CD14-positive monocyte (primary cell): ENCODE data around the gene OR2C1. TPM values are rescaled to one million over a fixed set of nuclear protein-coding genes. Genes with fewer than 3 reads are reported as not detected.

Experiments
- DNase-seq, 3 donors: peaks; one replicate each; pipeline ENCODE4 v3.0.0-alpha.2; 2011 to 2022
- H2AFZ ChIP-seq: 2 replicates; pipeline ENCODE4 v1.6.0; 2012; ENCODE audit warnings: mild to moderate bottlenecking, low read depth, low read length, inconsistent platforms; ENCODE audit not compliant: insufficient read depth, poor library complexity, severe bottlenecking
- H3K27ac ChIP-seq, 2 donors: 1 replicate in 1 of 2; 2 replicates in 1 of 2; pipeline ENCODE4 v1.5.1; 2012 to 2013; ENCODE audit warnings: low read length in 2 of 2, control low read depth in 1 of 2, inconsistent platforms in 1 of 2, low read depth in 1 of 2, mild to moderate bottlenecking in 1 of 2
- H3K27me3 ChIP-seq, 2 donors: one replicate each; pipeline versions ENCODE4 v1.6.0 to v1.6.1; 2011 to 2013; ENCODE audit warnings: low read length in 2 of 2; ENCODE audit not compliant: control insufficient read depth in 2 of 2, insufficient read depth in 2 of 2
- H3K36me3 ChIP-seq, 2 donors: replicated peaks in 1 of 2; 1 replicate in 1 of 2; 2 replicates in 1 of 2; pipeline versions ENCODE4 v1.5.1 to v1.6.1; 2012 to 2013; ENCODE audit warnings: low read length in 2 of 2, control low read depth in 1 of 2, inconsistent platforms in 1 of 2, mild to moderate bottlenecking in 1 of 2; ENCODE audit not compliant: insufficient read depth in 2 of 2, control insufficient read depth in 1 of 2
- H3K4me1 ChIP-seq, 2 donors: 1 replicate in 1 of 2; 2 replicates in 1 of 2; pipeline versions ENCODE4 v1.5.1 to v1.6.1; 2012 to 2013; ENCODE audit warnings: low read length in 2 of 2, control low read depth in 1 of 2, inconsistent platforms in 1 of 2, mild to moderate bottlenecking in 1 of 2, moderate library complexity in 1 of 2; ENCODE audit not compliant: insufficient read depth in 2 of 2, control insufficient read depth in 1 of 2
- H3K4me2 ChIP-seq: replicated peaks from 2 replicates; pipeline ENCODE3; 2012; ENCODE audit warnings: low read length, moderate library complexity, mild to moderate bottlenecking; ENCODE audit not compliant: poor library complexity, severe bottlenecking; ENCODE audit errors: extremely low read depth
- H3K4me3 ChIP-seq, 3 experiments: fragments of 200-600 bp in 1 of 3; sonication (generic) in 1 of 3; replicated peaks in 1 of 3; 1 replicate in 2 of 3; 2 replicates in 1 of 3; pipeline ENCODE4 v1.5.1; 2011 to 2013; ENCODE audit warnings: low read length in 3 of 3, mild to moderate bottlenecking in 3 of 3, control low read depth in 2 of 3, low read depth in 2 of 3, inconsistent platforms in 1 of 3, moderate library complexity in 1 of 3
- H3K79me2 ChIP-seq: 2 replicates; pipeline ENCODE4 v1.6.0; 2012; ENCODE audit warnings: mild to moderate bottlenecking, control low read depth, inconsistent platforms, low read length, moderate library complexity; ENCODE audit not compliant: insufficient read depth
- H3K9ac ChIP-seq: 2 replicates; pipeline ENCODE4 v1.6.0; 2017; ENCODE audit warnings: low read length, mild to moderate bottlenecking; ENCODE audit not compliant: insufficient read depth, poor library complexity, severe bottlenecking
- H3K9me3 ChIP-seq, 2 donors: replicated peaks in 1 of 2; 1 replicate in 1 of 2; 2 replicates in 1 of 2; pipeline versions ENCODE4 v1.5.1 to v1.6.1; 2012 to 2013; ENCODE audit warnings: low read length in 2 of 2, control low read depth in 1 of 2; ENCODE audit not compliant: control insufficient read depth in 1 of 2, insufficient read depth in 1 of 2
- H4K20me1 ChIP-seq: 2 replicates; pipeline ENCODE4 v1.6.0; 2012; ENCODE audit warnings: mild to moderate bottlenecking, low read length, control low read depth, moderate library complexity; ENCODE audit not compliant: insufficient read depth
- H3K27ac Mint-ChIP-seq, 7 donors: one replicate each; pipeline ENCODE4 v1.8.0; 2020; ENCODE audit warnings: mild to moderate bottlenecking in 7 of 7, mixed read lengths in 7 of 7, moderate library complexity in 6 of 7, inconsistent platforms in 2 of 7
- H3K27me3 Mint-ChIP-seq, 3 donors: one replicate each; pipeline ENCODE4 v1.8.0; 2021 to 2022; ENCODE audit warnings: low read depth in 3 of 3, mild to moderate bottlenecking in 3 of 3, mixed read lengths in 3 of 3, moderate library complexity in 3 of 3, inconsistent platforms in 1 of 3
- H3K36me3 Mint-ChIP-seq, 2 donors: one replicate each; pipeline ENCODE4 v1.8.0; 2020; ENCODE audit warnings: mixed read lengths in 2 of 2, inconsistent platforms in 1 of 2, mild to moderate bottlenecking in 1 of 2
- H3K4me1 Mint-ChIP-seq: one replicate; pipeline ENCODE4 v1.8.0; 2020; ENCODE audit warnings: mild to moderate bottlenecking, mixed read lengths
- H3K4me3 Mint-ChIP-seq, 2 donors: one replicate each; pipeline ENCODE4 v1.8.0; 2020; ENCODE audit warnings: mild to moderate bottlenecking in 2 of 2, mixed read lengths in 2 of 2, moderate library complexity in 1 of 2
- H3K9me3 Mint-ChIP-seq, 7 donors: one replicate each; pipeline ENCODE4 v1.8.0; 2020 to 2022; ENCODE audit warnings: mixed read lengths in 7 of 7, mild to moderate bottlenecking in 6 of 7, moderate library complexity in 6 of 7, inconsistent platforms in 2 of 7
- CTCF ChIP-seq: fragments of 200-600 bp; IDR thresholded peaks from one replicate; pipeline ENCODE4 v1.8.0; 2022; ENCODE audit warnings: antibody characterized with exemption, mild to moderate bottlenecking
- WGBS: methylation state at CpG from one replicate; pipeline ENCODE4 v1.1.5; 2013; ENCODE audit warnings: missing lambda C conversion rate; ENCODE audit not compliant: insufficient coverage; 5-methylcytosine and 5-hydroxymethylcytosine counted together
- intact Hi-C, 2 donors: fragments of 100-400 bp; cut with micrococcal nuclease; formaldehyde crosslinking; loops; one replicate each; pipeline versions ENCODE4 v1.15.0 to v1.15.1; 2023
- polyA plus RNA-seq, 3 donors: library from polyadenylated mRNA; depleted of rRNA in 1 of 3; unstranded in 2 of 3; stranded (reverse) in 1 of 3; fragments of 300-500 nt in 2 of 3; fragments of >200 nt in 1 of 3; fragmentation: Illumina TruSeq in 2 of 3; gene quantifications; 1 replicate in 2 of 3; 2 replicates in 1 of 3; pipeline ENCODE4 v1.2.3, GENCODE V29; 2012 to 2021

Gene OR2C1
- polyA plus RNA-seq, 3 donors = 0.12 TPM; not detected in 2

GRCh38 chr16:3400779-3401688 is 45.3 kb downstream of the OR2C1 start, which contains the start of the genes ZNF174 and ZSCAN32:
ZNF174 (plus strand) TSS chr16:3401215; CDS start chr16:3402005, 790 bp downstream.
ZSCAN32 (minus strand) TSS chr16:3401004; CDS start chr16:3397557, 3,447 bp downstream.
- H3K9me3 Mint-ChIP-seq = peaks cover 38 to 57% (median 53%) of the 10 kb centered on the region in 7 donors
- no peak for TF ChIP-seq CTCF
- peak within 1 kb of the TSS; percentile 85 to 96 for H3K4me3 Mint-ChIP-seq
- peaks cover 0 to 2% (median 0%) of the 10 kb centered on the region in 3 donors for H3K27me3 Mint-ChIP-seq
- peak within 1 kb of the TSS; percentile 98 for H2AFZ ChIP-seq
- peaks cover 20 to 53% of the 10 kb centered on the region in 2 donors for H3K36me3 ChIP-seq
- H3K9ac ChIP-seq = peak within 1 kb of the TSS; percentile 88
- peaks cover 36% of the 10 kb centered on the region for H3K79me2 ChIP-seq
- peaks cover 52 to 61% of the 10 kb centered on the region in 2 donors for H3K36me3 Mint-ChIP-seq
- intact Hi-C loops = loop anchor here (1.0 to 5.0 kb wide), 5 partner anchors 36 to 118 kb away; partner anchors contain the start of genes TIGD7 (in 1 of the 2), ZNF263 (in 1 of the 2) and ZNF75A (in 1 of the 2)
- no peaks in the 10 kb centered on the region for H3K27me3 ChIP-seq
- peaks cover 25% of the 10 kb centered on the region for H3K4me1 Mint-ChIP-seq
- under 1% methylated on average over 89 of the region's 95 CpGs for WGBS
- H3K4me1 ChIP-seq = peaks cover 19 to 30% of the 10 kb centered on the region in 2 donors
- peak within 1 kb of the TSS; percentile 39 to 80 for H3K27ac ChIP-seq
- H3K4me2 ChIP-seq = peak within 1 kb of the TSS; percentile 81
- H3K27ac Mint-ChIP-seq = peak within 1 kb of the TSS; percentile 79 to 89 (median 82)
- H4K20me1 ChIP-seq = no peaks in the 10 kb centered on the region
- DNase-seq = peak; percentile 98 to 99 (median 98)
- peaks cover 45 to 46% of the 10 kb centered on the region in 2 donors for H3K9me3 ChIP-seq
- peak within 1 kb of the TSS; percentile 72 to 90 (median 86) for H3K4me3 ChIP-seq

DNA sequence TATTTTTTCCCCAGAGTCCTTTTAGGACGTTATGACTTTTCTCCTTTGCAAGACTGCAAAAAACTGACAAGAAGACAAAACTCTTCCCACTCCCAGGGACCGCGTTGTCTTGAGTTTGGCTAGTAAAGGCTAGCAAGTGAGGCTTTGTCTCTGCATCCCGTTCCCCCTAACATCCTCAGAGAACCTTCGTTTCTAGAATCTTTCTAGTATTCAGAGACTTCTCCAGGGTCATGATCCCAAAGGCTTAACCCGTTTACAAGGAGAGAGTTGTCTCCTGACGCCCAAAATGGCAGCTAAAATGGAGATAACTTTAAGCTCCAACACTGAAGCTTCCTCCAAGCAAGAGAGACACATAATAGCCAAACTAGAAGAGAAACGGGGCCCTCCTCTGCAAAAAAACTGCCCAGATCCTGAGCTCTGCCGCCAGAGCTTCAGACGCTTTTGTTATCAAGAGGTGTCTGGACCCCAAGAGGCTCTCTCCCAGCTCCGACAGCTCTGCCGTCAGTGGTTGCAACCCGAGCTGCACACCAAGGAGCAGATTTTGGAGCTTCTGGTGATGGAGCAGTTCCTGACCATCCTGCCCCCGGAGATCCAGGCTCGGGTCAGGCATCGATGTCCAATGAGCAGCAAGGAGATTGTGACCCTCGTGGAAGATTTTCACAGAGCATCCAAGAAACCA is 46.2 kb downstream of the OR2C1 start:
- Mint-ChIP-seq H3K4me3 (peak overlapping the region; percentile 85 to 96), H3K27me3 (peaks cover 0 to 2% (median 0%) of the 10 kb centered on the region in 3 donors), H3K36me3 (peaks cover 52 to 61% of the 10 kb centered on the region in 2 donors), H3K27ac (peak overlapping the region in 5 of 7 donors; percentile 32 to 85 (median 46)), H3K4me1 (peaks cover 25% of the 10 kb centered on the region), H3K9me3 (peaks cover 39 to 56% (median 53%) of the 10 kb centered on the region in 7 donors)
- Histone ChIP-seq H3K4me3 (peak overlapping the region; percentile 72 to 90 (median 86)), H3K27me3 (no peaks in the 10 kb centered on the region), H4K20me1 (no peaks in the 10 kb centered on the region), H3K79me2 (peaks cover 29% of the 10 kb centered on the region), H3K36me3 (peaks cover 21 to 53% of the 10 kb centered on the region in 2 donors), H2AFZ (peak overlapping the region; percentile 98), H3K27ac (peak overlapping the region; percentile 15 to 80), H3K4me1 (peaks cover 19 to 30% of the 10 kb centered on the region in 2 donors), H3K9me3 (peaks cover 41 to 45% of the 10 kb centered on the region in 2 donors), H3K9ac (peak overlapping the region; percentile 88), H3K4me2 (peak overlapping the region; percentile 81)
- DNase-seq = no peak
- intact Hi-C loops = loop anchor here (1.0 to 5.0 kb wide), 5 partner anchors 35 to 119 kb away; partner anchors contain the start of genes TIGD7 (in 1 of the 2), ZNF263 (in 1 of the 2) and ZNF75A (in 1 of the 2)
- no peak for TF ChIP-seq CTCF
- 56% methylated on average over 15 of the region's 17 CpGs for WGBS
